Measurements from ENCODE around the gene PCCA.
A peak's percentile ranks its signal among the peaks of the same experiment; 100 is the strongest.

The PCCA gene

GRCh38 chr13:100515410-100515800 is 426.5 kb downstream of the PCCA start:
- no peak overlapping the region for H3K4me3 ChIP-seq (ENCODE audit: low read depth, low read length)
- DNase-seq (ENCODE audit: low read depth), result no peak
- TF ChIP-seq, protein P1, sequence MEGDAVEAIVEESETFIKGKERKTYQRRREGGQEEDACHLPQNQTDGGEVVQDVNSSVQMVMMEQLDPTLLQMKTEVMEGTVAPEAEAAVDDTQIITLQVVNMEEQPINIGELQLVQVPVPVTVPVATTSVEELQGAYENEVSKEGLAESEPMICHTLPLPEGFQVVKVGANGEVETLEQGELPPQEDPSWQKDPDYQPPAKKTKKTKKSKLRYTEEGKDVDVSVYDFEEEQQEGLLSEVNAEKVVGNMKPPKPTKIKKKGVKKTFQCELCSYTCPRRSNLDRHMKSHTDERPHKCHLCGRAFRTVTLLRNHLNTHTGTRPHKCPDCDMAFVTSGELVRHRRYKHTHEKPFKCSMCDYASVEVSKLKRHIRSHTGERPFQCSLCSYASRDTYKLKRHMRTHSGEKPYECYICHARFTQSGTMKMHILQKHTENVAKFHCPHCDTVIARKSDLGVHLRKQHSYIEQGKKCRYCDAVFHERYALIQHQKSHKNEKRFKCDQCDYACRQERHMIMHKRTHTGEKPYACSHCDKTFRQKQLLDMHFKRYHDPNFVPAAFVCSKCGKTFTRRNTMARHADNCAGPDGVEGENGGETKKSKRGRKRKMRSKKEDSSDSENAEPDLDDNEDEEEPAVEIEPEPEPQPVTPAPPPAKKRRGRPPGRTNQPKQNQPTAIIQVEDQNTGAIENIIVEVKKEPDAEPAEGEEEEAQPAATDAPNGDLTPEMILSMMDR (conservative IDR thresholded peaks at IDR 0.05; ENCODE audit: low read depth, low read length), result no peak

DNA sequence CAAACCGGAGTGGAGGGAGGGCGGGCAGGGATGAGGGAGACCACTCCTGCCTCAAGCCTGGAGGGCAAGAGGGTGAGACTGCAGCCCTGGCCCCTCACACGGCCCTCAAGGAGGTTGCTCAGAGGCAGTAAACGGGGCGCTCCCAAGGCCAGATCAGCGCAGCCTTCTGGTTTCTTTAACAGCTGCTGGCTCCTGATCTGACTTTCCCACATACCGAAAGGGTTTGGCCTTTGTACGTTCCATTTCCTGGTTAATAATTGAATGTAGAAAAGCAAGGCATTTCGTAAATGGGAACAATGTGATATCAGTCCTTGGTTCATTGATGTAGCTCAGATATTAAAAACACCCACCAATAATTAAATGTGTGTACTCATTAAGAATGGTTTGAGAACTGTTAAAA is 428.2 kb downstream of the PCCA start:
- no peak overlapping the region for H3K4me3 ChIP-seq (ENCODE audit: low read depth, low read length)
- DNase-seq (ENCODE audit: low read depth), result peak; percentile 31
- TF ChIP-seq, protein P1 (conservative IDR thresholded peaks at IDR 0.05; ENCODE audit: low read depth, low read length), result no peak

DNA sequence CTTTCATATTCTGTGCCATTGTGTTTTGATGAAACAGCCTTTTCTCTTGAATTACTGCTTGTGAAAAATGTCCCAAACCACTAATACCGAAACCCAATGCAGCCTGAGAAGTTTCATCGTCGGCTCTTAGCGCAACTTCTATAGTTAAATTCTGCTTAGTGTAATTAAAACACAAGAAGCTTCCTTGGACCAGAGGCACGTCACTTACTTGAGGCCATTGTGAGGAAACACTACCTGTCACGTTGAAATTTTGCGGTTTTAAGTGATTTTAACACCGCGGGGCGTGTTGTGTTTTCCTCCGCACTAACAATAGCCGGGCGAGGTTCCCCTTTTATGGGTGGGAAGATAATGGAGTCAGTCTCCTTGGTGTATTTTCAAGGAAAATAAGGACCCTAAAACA is 428.8 kb downstream of the PCCA start:
- no peak overlapping the region for H3K4me3 ChIP-seq (ENCODE audit: low read depth, low read length)
- no peak for DNase-seq (ENCODE audit: low read depth)
- TF ChIP-seq, protein P1 (conservative IDR thresholded peaks at IDR 0.05; ENCODE audit: low read depth, low read length), result no peak

- DNase-seq (ENCODE audit: low read depth), result no peak
- TF ChIP-seq, protein P1 (conservative IDR thresholded peaks at IDR 0.05; ENCODE audit: low read depth, low read length), result no peak
- H3K4me3 ChIP-seq (ENCODE audit: low read depth, low read length), result no peak overlapping the region
These were observed 429.6 kb downstream of the PCCA start for GRCh38 chr13:100518394-100519062.

GRCh38 chr13:100519626-100520025 is 430.7 kb downstream of the PCCA start:
- no peak overlapping the region for H3K4me3 ChIP-seq (ENCODE audit: low read depth, low read length)
- TF ChIP-seq, protein P1 (conservative IDR thresholded peaks at IDR 0.05; ENCODE audit: low read depth, low read length), result no peak
- DNase-seq (ENCODE audit: low read depth), result no peak

- DNase-seq (ENCODE audit: low read depth), result peak; percentile 46
- H3K4me3 ChIP-seq (ENCODE audit: low read depth, low read length), result peak overlapping the region; percentile 49
- TF ChIP-seq, protein P1 (conservative IDR thresholded peaks at IDR 0.05; ENCODE audit: low read depth, low read length), result peak; percentile 20
These were observed 432.3 kb downstream of the PCCA start for GRCh38 chr13:100520936-100521850.
